Fibroblast of pulmonary artery (primary cell): ENCODE measurements around the gene NFIX.

Experiments
- DNase-seq: peaks from one replicate; pipeline ENCODE4 v3.0.0-alpha.2; 2010; ENCODE audit warnings: low read depth
- H3K4me3 ChIP-seq: replicated peaks from 2 replicates; pipeline ENCODE4 v1.5.1; 2011; ENCODE audit warnings: low read depth, mild to moderate bottlenecking, control low read depth, low read length, moderate library complexity
- CTCF ChIP-seq: IDR thresholded peaks from 2 replicates; pipeline ENCODE4 v1.5.1; 2011; ENCODE audit warnings: mild to moderate bottlenecking, control low read depth, low read length, inconsistent platforms; ENCODE audit errors: missing control alignments

Gene NFIX

DNA sequence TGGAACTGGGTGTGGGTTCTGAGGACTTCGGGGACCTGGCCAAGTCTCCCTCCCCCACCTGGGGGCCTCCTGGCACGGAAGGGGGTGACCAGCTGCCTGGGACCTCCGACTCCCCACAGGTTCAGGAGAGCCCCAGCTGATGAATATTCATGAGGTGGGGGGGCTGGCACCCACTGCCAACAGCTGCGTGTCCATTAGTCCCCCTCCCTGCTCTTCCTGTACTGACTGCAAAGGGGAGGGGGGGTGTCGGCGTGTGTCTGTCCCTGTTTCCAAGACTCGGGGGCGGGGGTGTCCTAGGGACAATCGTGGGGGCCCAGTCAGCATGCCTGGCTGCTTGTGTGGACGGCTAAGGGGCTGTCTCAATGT is 10.6 kb upstream of the NFIX start:
- H3K4me3 ChIP-seq: no peak overlapping the region
- no peak for TF ChIP-seq CTCF
- no peak for DNase-seq

- no peak overlapping the region for H3K4me3 ChIP-seq
- no peak for TF ChIP-seq CTCF
- no peak for DNase-seq
Measured at GRCh38 chr19:12985049-12985776, 10.1 kb upstream of the NFIX start.

GRCh38 chr19:12986726-12987125 is 8.5 kb upstream of the NFIX start:
- no peak for DNase-seq
- no peak for TF ChIP-seq CTCF
- no peak overlapping the region for H3K4me3 ChIP-seq

DNA sequence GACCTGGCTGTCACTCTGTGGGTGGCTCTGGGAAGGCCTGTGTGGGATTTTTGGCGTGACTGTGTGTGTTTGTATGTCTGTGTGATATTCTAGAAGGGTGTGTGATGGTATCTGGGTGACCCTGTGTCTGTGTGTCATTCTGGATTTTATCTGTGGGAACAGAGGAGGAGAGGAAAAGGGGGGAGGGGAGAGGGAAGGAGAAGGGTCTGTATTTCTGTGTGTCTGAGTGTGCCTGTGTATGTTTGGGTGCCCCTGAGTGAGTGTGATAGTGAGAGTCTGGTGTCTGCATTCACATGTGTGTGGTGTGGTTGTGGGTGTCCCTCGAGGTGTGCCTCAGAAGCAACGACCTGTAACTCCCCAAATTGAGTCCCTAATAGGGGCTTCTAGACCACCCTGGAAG is 8.1 kb upstream of the NFIX start:
- no peak for TF ChIP-seq CTCF
- DNase-seq: no peak
- no peak overlapping the region for H3K4me3 ChIP-seq

DNA sequence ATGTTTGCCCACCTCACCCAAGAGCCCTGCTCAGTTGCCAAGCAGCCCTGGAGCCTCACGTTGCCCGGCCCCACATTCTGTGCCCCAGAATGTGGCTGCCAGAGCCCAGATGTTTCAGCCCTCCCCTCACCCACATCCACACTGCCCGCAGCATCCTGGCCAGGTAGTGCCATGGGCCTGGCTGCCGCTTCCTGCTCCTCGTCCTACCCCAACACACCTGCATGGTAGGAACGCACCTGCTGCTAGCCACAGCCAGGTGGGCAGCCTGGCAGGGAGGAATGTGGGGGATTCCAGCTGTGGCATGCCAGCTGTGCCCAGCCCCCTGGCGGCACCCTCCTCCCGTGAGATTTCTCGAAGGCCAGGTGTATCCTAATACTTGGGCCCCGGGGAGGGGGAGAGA is 7.5 kb upstream of the NFIX start:
- DNase-seq: no peak
- no peak overlapping the region for H3K4me3 ChIP-seq
- TF ChIP-seq CTCF: no peak

DNA sequence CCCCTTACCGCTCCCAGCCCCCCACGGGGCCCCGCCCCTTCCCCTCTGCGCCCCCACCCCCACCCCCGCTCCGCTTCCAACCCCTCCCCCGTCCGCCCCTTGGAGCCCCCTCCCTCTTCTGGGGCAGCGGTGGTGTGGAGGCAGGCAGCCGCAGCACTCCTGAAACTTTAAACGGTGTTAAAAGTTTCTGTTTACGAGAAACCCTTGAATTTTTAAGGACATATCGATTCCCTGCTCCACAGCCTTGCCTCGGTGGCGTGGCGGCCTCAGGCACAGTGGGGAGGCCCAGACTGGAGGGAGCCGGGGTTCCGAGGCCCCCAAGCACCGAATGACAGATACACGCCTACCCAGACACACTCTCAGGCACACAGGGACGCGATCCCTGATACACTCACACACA is 4.8 kb upstream of the NFIX start:
- TF ChIP-seq CTCF: no peak
- DNase-seq: no peak
- H3K4me3 ChIP-seq: no peak overlapping the region

DNA sequence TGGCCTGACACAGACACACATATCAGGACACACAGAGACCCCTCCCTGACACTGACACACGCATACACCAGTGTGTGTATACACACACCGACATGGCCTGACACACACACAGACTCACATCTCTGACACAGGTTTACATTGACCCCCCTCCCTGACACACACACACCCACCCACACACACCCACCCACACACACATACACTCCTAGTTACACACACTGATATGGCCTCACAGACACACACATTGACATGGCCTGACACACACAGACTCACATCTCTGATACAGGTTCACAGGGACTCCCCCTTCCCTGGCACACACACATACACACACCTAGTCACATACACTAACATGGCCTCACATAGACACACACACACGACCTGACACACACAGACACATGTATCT is 4.4 kb upstream of the NFIX start:
- no peak overlapping the region for H3K4me3 ChIP-seq

More for the DNA sequence above, 4.4 kb upstream of the NFIX start:
- DNase-seq: no peak
- TF ChIP-seq CTCF: no peak
